K562 (cell line): Measurements from ENCODE around the gene CAMKV. TPM values are rescaled to one million over a fixed set of nuclear protein-coding genes. Genes with fewer than 3 reads are reported as not detected.
"Not testable (repeated sequence)": the region's sequence is repeated elsewhere in the genome, so short reads cannot be mapped to it uniquely, and the experiment has no call there.

Source experiments
- ATAC-seq: fragments of 200-7000 bp; cut with Tn5 transposase; 3 replicates; pipeline ENCODE4 v1.9.1; 2020; ENCODE audit warnings: moderate library complexity
- BruUV-seq: library from RNA; stranded (reverse); fragments of 400-500 nt; replicated peaks from 2 replicates; lab custom pipeline; 2021; lab: Mats Ljungman, UMichigan
- CTCF ChIA-PET: fragments of 300-600 bp; formaldehyde crosslinking; extraction: SDS; loops from one replicate; lab custom pipeline; 2021; ENCODE audit warnings: low intra/inter-chr PET ratio; lab: Yijun Ruan, JAX
- POLR2A ChIA-PET: fragments of 300-600, 350-650 bp; sonication (Branson Sonifier 250); formaldehyde crosslinking; extraction: SDS; loops from one replicate; lab custom pipeline; 2021; ENCODE audit warnings: antibody characterized with exemption, inconsistent platforms; lab: Yijun Ruan, JAX
- DNase-seq, 4 experiments: peaks; one replicate each; pipeline versions ENCODE4 v3.0.0 to v3.0.0-alpha.2; 2011 to 2018; ENCODE audit warnings: low spot score in 3 of 4, mixed read lengths in 3 of 4; ENCODE audit errors: extremely low read depth in 1 of 4
- FAIRE-seq: peaks from 2 replicates; lab custom pipeline; 2011; peaks lifted over from hg19 to GRCh38; lab: Jason Lieb, UNC
- H2AFZ ChIP-seq: 2 replicates; pipeline ENCODE4 v1.6.0; 2011; ENCODE audit warnings: low read depth, low read length, control low read depth, inconsistent platforms
- H3K27ac ChIP-seq: fragments of 200-600 bp; 3 replicates; pipeline ENCODE4 v1.8.0; 2011; ENCODE audit warnings: low read depth, mild to moderate bottlenecking, control low read depth, inconsistent platforms, low read length, moderate library complexity, mixed read lengths; ENCODE audit errors: extremely low read depth
- H3K27me3 ChIP-seq, 2 experiments: fragments of 300-600 bp in 1 of 2; 2 replicates in 1 of 2; 3 replicates in 1 of 2; pipeline versions ENCODE4 v1.6.0 to v1.8.0; 2011; ENCODE audit warnings: inconsistent platforms in 2 of 2, low read length in 2 of 2, mild to moderate bottlenecking in 1 of 2, mixed read lengths in 1 of 2, moderate library complexity in 1 of 2; ENCODE audit not compliant: control insufficient read depth in 2 of 2, insufficient read depth in 2 of 2
- H3K36me3 ChIP-seq: fragments of 300-600 bp; 3 replicates; pipeline ENCODE4 v1.8.0; 2011; ENCODE audit warnings: mild to moderate bottlenecking, low read length, inconsistent platforms; ENCODE audit not compliant: control insufficient read depth, insufficient read depth
- H3K4me1 ChIP-seq, 2 experiments: fragments of 200-600 bp in 1 of 2; replicated peaks in 1 of 2; 2 replicates in 1 of 2; 3 replicates in 1 of 2; pipeline versions ENCODE4 v1.5.1 to v1.8.0; 2011; ENCODE audit warnings: inconsistent platforms in 2 of 2, low read length in 2 of 2, mild to moderate bottlenecking in 1 of 2, mixed read lengths in 1 of 2, moderate library complexity in 1 of 2; ENCODE audit not compliant: control insufficient read depth in 2 of 2, insufficient read depth in 2 of 2
- H3K4me2 ChIP-seq: 2 replicates; pipeline ENCODE4 v1.6.1; 2011; ENCODE audit warnings: low read length, control low read depth, inconsistent platforms, mixed read lengths; ENCODE audit not compliant: insufficient read depth
- H3K4me3 ChIP-seq: fragments of 200-600 bp; sonication (generic), shearing (Covaris generic); 2 replicates; pipeline ENCODE4 v1.5.1; 2016; ENCODE audit warnings: control low read depth, inconsistent platforms
- H3K79me2 ChIP-seq: fragments of 200-600 bp; 3 replicates; pipeline ENCODE4 v1.8.0; 2011; ENCODE audit warnings: low read length, inconsistent platforms; ENCODE audit not compliant: control insufficient read depth, insufficient read depth
- H3K9ac ChIP-seq, 2 experiments: 2 replicates each; pipeline versions ENCODE4 v1.6.0 to v1.6.1; 2011; ENCODE audit warnings: low read depth in 2 of 2, low read length in 2 of 2, control low read depth in 1 of 2, inconsistent platforms in 1 of 2, mild to moderate bottlenecking in 1 of 2, mixed read lengths in 1 of 2; ENCODE audit not compliant: insufficient read depth in 1 of 2
- H3K9me1 ChIP-seq: one replicate; pipeline ENCODE4 v1.6.0; 2011; ENCODE audit warnings: inconsistent platforms, mild to moderate bottlenecking, low read length, moderate library complexity; ENCODE audit not compliant: control insufficient read depth, insufficient read depth
- H3K9me3 ChIP-seq: replicated peaks from 2 replicates; pipeline ENCODE4 v1.5.1; 2011; ENCODE audit warnings: low read depth, low read length, inconsistent platforms; ENCODE audit not compliant: control insufficient read depth, insufficient read depth
- H4K20me1 ChIP-seq: replicated peaks from 2 replicates; pipeline ENCODE4 v1.6.1; 2011; ENCODE audit warnings: low read length, inconsistent platforms, mixed read lengths; ENCODE audit not compliant: control insufficient read depth, insufficient read depth
- C11orf30 ChIP-seq: fragments of 450-650 bp; IDR thresholded peaks from 2 replicates; pipeline ENCODE4 v1.6.1; 2016; ENCODE audit warnings: low read depth, mild to moderate bottlenecking
- CCAR2 ChIP-seq: fragments of 200-400 bp; formaldehyde crosslinking; IDR thresholded peaks from 2 replicates; pipeline ENCODE4 v1.6.1; 2017; ENCODE audit warnings: mild to moderate bottlenecking, low read depth, low read length
- CREB3L1 ChIP-seq: fragments of 450-650 bp; IDR thresholded peaks from 2 replicates; pipeline ENCODE4 v1.6.1; 2014; ENCODE audit warnings: low read depth, mild to moderate bottlenecking, moderate library complexity, borderline replicate concordance
- ZNF316 ChIP-seq: fragments of 450-650 bp; IDR thresholded peaks from 2 replicates; pipeline ENCODE4 v1.6.1; 2016
- WGBS: fragments of 100-300 bp; shearing (Covaris generic); methylation state at CpG from one replicate; pipeline ENCODE4 v1.1.6; 2016; ENCODE audit warnings: low coverage, mixed read lengths; ENCODE audit not compliant: insufficient coverage; ENCODE audit errors: missing lambda C conversion rate; 5-methylcytosine and 5-hydroxymethylcytosine counted together
- in situ Hi-C: fragments of 300-500 bp; cut with MboI; formaldehyde crosslinking; loops from 4 replicates; pipeline ENCODE4 v1.15.0; 2018; ENCODE audit warnings: inconsistent platforms, mixed read lengths
- intact Hi-C: fragments of 100-400 bp; cut with micrococcal nuclease; formaldehyde crosslinking; loops from 2 replicates; pipeline ENCODE4 v1.14.2; 2022
- polyA plus RNA-seq, 8 experiments: library from polyadenylated mRNA; depleted of rRNA in 4 of 8; stranded (reverse) in 5 of 8; unstranded in 3 of 8; fragments of >200 nt; fragmentation: Nextera tagmentation in 2 of 8; fragmentation: Illumina TruSeq in 1 of 8; extraction: Ambion mirVana in 2 of 8; extraction: Trizol in 1 of 8; gene quantifications; 2 replicates each; pipeline versions ENCODE4 v1.2.1 to v1.2.3, GENCODE V29; 2011 to 2014; ENCODE audit warnings: inconsistent platforms in 1 of 8, missing spikeins in 1 of 8
- total RNA-seq, 7 experiments: library from RNA; depleted of rRNA in 6 of 7; stranded (reverse); fragments of >200 nt in 6 of 7; fragmentation: Illumina TruSeq in 2 of 7; extraction: Trizol in 2 of 7; gene quantifications; 2 replicates each; pipeline versions ENCODE4 v1.2.1 to v1.2.3, GENCODE V29; 2011 to 2021; ENCODE audit warnings: low replicate concordance in 1 of 7
- TF ChIP-seq, protein P1 (sequence below), 3 experiments: fragments of 200-800 bp in 1 of 3; fragments of 250-450 bp in 1 of 3; fragments of 450-650 bp in 1 of 3; sonication (Bioruptor Pico) in 1 of 3; sonication (Bioruptor generic) in 1 of 3; formaldehyde crosslinking in 1 of 3; IDR thresholded peaks; 2 replicates each; pipeline versions ENCODE4 v1.6.1 to v1.8.0; 2016 to 2022; ENCODE audit warnings: mild to moderate bottlenecking in 2 of 3, missing genetic modification characterization in 2 of 3, missing compliant biosample characterization in 1 of 3, moderate library complexity in 1 of 3

CAMKV gene
- total and polyA plus RNA-seq, 9 of the 15 experiments (the other 6 are each of a cell fraction or from before 2014, with no cell fraction given) = 0.08 to 2.7 (median 0.79) TPM

DNA sequence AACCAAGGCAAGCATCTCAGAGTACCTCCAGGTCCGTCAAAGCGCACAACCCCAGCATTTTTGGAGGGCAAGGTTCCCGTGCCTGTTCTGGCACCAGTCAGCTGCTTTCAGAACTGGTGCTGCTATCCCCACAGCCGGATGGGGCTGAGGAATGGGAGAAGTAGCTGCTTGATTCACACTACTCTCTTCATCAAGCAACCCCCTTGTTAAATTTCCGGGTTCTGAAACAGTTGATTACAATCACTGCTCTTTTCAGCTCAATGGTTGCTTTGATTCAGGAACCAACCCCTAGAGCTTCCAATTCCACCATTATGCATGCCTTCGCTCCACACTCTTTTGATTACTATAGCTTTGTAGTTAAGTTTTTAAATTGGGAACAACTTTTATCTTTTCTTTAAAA, 43.7 kb downstream of the CAMKV start (continued):
- TF ChIP-seq CREB3L1 (no peak), CCAR2 (no peak)
- TF ChIP-seq, protein P1, sequence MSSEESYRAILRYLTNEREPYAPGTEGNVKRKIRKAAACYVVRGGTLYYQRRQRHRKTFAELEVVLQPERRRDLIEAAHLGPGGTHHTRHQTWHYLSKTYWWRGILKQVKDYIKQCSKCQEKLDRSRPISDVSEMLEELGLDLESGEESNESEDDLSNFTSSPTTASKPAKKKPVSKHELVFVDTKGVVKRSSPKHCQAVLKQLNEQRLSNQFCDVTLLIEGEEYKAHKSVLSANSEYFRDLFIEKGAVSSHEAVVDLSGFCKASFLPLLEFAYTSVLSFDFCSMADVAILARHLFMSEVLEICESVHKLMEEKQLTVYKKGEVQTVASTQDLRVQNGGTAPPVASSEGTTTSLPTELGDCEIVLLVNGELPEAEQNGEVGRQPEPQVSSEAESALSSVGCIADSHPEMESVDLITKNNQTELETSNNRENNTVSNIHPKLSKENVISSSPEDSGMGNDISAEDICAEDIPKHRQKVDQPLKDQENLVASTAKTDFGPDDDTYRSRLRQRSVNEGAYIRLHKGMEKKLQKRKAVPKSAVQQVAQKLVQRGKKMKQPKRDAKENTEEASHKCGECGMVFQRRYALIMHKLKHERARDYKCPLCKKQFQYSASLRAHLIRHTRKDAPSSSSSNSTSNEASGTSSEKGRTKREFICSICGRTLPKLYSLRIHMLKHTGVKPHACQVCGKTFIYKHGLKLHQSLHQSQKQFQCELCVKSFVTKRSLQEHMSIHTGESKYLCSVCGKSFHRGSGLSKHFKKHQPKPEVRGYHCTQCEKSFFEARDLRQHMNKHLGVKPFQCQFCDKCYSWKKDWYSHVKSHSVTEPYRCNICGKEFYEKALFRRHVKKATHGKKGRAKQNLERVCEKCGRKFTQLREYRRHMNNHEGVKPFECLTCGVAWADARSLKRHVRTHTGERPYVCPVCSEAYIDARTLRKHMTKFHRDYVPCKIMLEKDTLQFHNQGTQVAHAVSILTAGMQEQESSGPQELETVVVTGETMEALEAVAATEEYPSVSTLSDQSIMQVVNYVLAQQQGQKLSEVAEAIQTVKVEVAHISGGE (CRISPR knock-in tag; IDR thresholded peaks at IDR 0.05) = no peak

- H4K20me1 ChIP-seq, intact Hi-C loops, H3K36me3 ChIP-seq, H3K27ac ChIP-seq, CTCF ChIA-PET, in situ Hi-C loops, DNase-seq, H3K9me3 ChIP-seq, H3K4me2 ChIP-seq, H3K4me3 ChIP-seq, H3K27me3 ChIP-seq, H3K79me2 ChIP-seq, H3K9me1 ChIP-seq, BruUV-seq, FAIRE-seq, ATAC-seq, H3K9ac ChIP-seq, H2AFZ ChIP-seq, H3K4me1 ChIP-seq: not testable (repeated sequence)
- WGBS = 20% methylated on average over 1 of the region's 3 CpGs
- TF ChIP-seq C11orf30 = peak; percentile 53; the same call in 1 of the 2 replicates
- peak; percentile 89 for TF ChIP-seq ZNF316
- POLR2A ChIA-PET = interaction anchor here (0.6 to 1.5 kb wide), 3 partner anchors 8 to 15 kb away, joined by 3 read pairs; no protein-coding TSS in a partner anchor
These were observed 46.6 kb downstream of the CAMKV start for GRCh38 chr3:49823131-49823530.
